ENCODE results near the gene E2F4. TPM values are rescaled to one million over a fixed set of nuclear protein-coding genes. Genes with fewer than 3 reads are reported as not detected.
A peak's percentile ranks its signal among the peaks of the same experiment; 100 is the strongest.

The E2F4 gene
- total RNA-seq, 1 donor from 2014 or later = 97.0 TPM

- no peaks in the 10 kb centered on the region for H3K27me3 Mint-ChIP-seq (ENCODE audit: low read depth)
- no peaks in the 10 kb centered on the region for H3K9me3 Mint-ChIP-seq
- no peak for TF ChIP-seq CTCF (conservative IDR thresholded peaks at IDR 0.05)
- H3K4me3 Mint-ChIP-seq = peak overlapping the region; percentile 67
- peaks cover 26% of the 10 kb centered on the region for H3K4me1 Mint-ChIP-seq
- peaks cover 8% of the 10 kb centered on the region for H3K36me3 Mint-ChIP-seq (ENCODE audit: low read depth)
- DNase-seq (ENCODE audit: low read depth, low spot score) = no peak
- H3K27ac Mint-ChIP-seq (ENCODE audit: unreplicated experiment) = peak overlapping the region; percentile 30
These were observed 49.3 kb downstream of the E2F4 start for GRCh38 chr16:67241008-67241900.

- no peaks in the 10 kb centered on the region for H3K9me3 Mint-ChIP-seq
- no peak for TF ChIP-seq CTCF (conservative IDR thresholded peaks at IDR 0.05)
- no peaks in the 10 kb centered on the region for H3K27me3 Mint-ChIP-seq (ENCODE audit: low read depth)
- H3K27ac Mint-ChIP-seq (ENCODE audit: unreplicated experiment) = no peak overlapping the region
- H3K36me3 Mint-ChIP-seq (ENCODE audit: low read depth) = peaks cover 4% of the 10 kb centered on the region
- peaks cover 26% of the 10 kb centered on the region for H3K4me1 Mint-ChIP-seq
- no peak overlapping the region for H3K4me3 Mint-ChIP-seq
- DNase-seq (ENCODE audit: low read depth, low spot score) = no peak
These were observed 50.3 kb downstream of the E2F4 start for GRCh38 chr16:67242138-67242730.

GRCh38 chr16:67243481-67243880, 51.5 kb downstream of the E2F4 start:
- DNase-seq (ENCODE audit: low read depth, low spot score) = no peak
- TF ChIP-seq CTCF (conservative IDR thresholded peaks at IDR 0.05) = no peak
- Mint-ChIP-seq H3K4me3 (peak overlapping the region; percentile 38), H3K9me3 (no peaks in the 10 kb centered on the region), H3K27me3 (ENCODE audit: low read depth) (peaks cover 10% of the 10 kb centered on the region), H3K4me1 (peaks cover 28% of the 10 kb centered on the region), H3K27ac (ENCODE audit: unreplicated experiment) (no peak overlapping the region), H3K36me3 (ENCODE audit: low read depth) (no peaks in the 10 kb centered on the region)

GRCh38 chr16:67244387-67245185, 52.6 kb downstream of the E2F4 start:
- Mint-ChIP-seq H3K27ac (ENCODE audit: unreplicated experiment) (no peak overlapping the region), H3K4me3 (peak overlapping the region; percentile 85), H3K9me3 (no peaks in the 10 kb centered on the region), H3K4me1 (peaks cover 31% of the 10 kb centered on the region), H3K36me3 (ENCODE audit: low read depth) (no peaks in the 10 kb centered on the region), H3K27me3 (ENCODE audit: low read depth) (peaks cover 19% of the 10 kb centered on the region)
- no peak for DNase-seq (ENCODE audit: low read depth, low spot score)
- no peak for TF ChIP-seq CTCF (conservative IDR thresholded peaks at IDR 0.05)

GRCh38 chr16:67245186-67245585, 53.2 kb downstream of the E2F4 start:
- no peak for DNase-seq (ENCODE audit: low read depth, low spot score)
- H3K27me3 Mint-ChIP-seq (ENCODE audit: low read depth) = peaks cover 25% of the 10 kb centered on the region
- peak overlapping the region; percentile 85 for H3K4me3 Mint-ChIP-seq
- H3K4me1 Mint-ChIP-seq = peaks cover 37% of the 10 kb centered on the region
- H3K36me3 Mint-ChIP-seq (ENCODE audit: low read depth) = no peaks in the 10 kb centered on the region
- H3K9me3 Mint-ChIP-seq = no peaks in the 10 kb centered on the region
- no peak overlapping the region for H3K27ac Mint-ChIP-seq (ENCODE audit: unreplicated experiment)
- no peak for TF ChIP-seq CTCF (conservative IDR thresholded peaks at IDR 0.05)

Data from neural crest cell (in vitro differentiated cells).